ENCODE measurements around the gene ELAPOR1.

- TF ChIP-seq CTCF (IDR thresholded peaks at IDR 0.05; ENCODE audit: poor library complexity) (no peak), EZH2phosphoT487 (IDR thresholded peaks at IDR 0.05; ENCODE audit: low read depth, severe bottlenecking, unreplicated experiment) (no peak), EZH2 (IDR thresholded peaks at IDR 0.05; ENCODE audit: borderline replicate concordance) (no peak)
Measured at GRCh38 chr1:109109906-109110305, 4.0 kb upstream of the ELAPOR1 start.
